GM12878 (cell line): ENCODE measurements around the gene GOLT1B. TPM values are rescaled to one million over a fixed set of nuclear protein-coding genes. Genes with fewer than 3 reads are reported as not detected.

Source experiments
- ATAC-seq: fragments of 200-7000 bp; cut with Tn5 transposase; 3 replicates; pipeline ENCODE4 v1.9.1; 2020; ENCODE audit warnings: mild to moderate bottlenecking, moderate library complexity
- BruUV-seq: library from RNA; stranded (reverse); fragments of 400-500 nt; replicated peaks from 2 replicates; lab custom pipeline; 2021; lab: Mats Ljungman, UMichigan
- CTCF ChIA-PET: fragments of 300-600 bp; sonication (Branson Sonifier 250); formaldehyde crosslinking; extraction: SDS; loops from one replicate; lab custom pipeline; 2021; ENCODE audit warnings: inconsistent platforms; lab: Yijun Ruan, JAX
- POLR2A ChIA-PET: fragments of 350-600 bp; formaldehyde crosslinking; extraction: SDS; loops from one replicate; lab custom pipeline; 2021; ENCODE audit warnings: inconsistent platforms; lab: Charles Lee
- RAD21 ChIA-PET: fragments of 300-600 bp; sonication (Branson Sonifier 250); formaldehyde crosslinking; loops from one replicate; lab custom pipeline; 2023; ENCODE audit warnings: antibody characterized with exemption; ENCODE audit not compliant: unreplicated experiment; lab: Charles Lee
- SMC1A ChIA-PET: fragments of 300-600 bp; sonication (Branson Sonifier 250); formaldehyde crosslinking; loops from one replicate; lab custom pipeline; 2023; ENCODE audit not compliant: unreplicated experiment, uncharacterized antibody; lab: Charles Lee
- DNase-seq: peaks from one replicate; pipeline ENCODE4 v3.0.0-alpha.2; 2011; ENCODE audit warnings: low read depth, low spot score
- FAIRE-seq: peaks from 3 replicates; lab custom pipeline; 2011; peaks lifted over from hg19 to GRCh38; lab: Jason Lieb, UNC
- H2AFZ ChIP-seq: 2 replicates; pipeline ENCODE4 v1.6.0; 2011; ENCODE audit warnings: low read depth, low read length, control low read depth; ENCODE audit not compliant: control insufficient read depth
- H3K27ac ChIP-seq: 2 replicates; pipeline ENCODE4 v1.5.1; 2011; ENCODE audit warnings: control low read depth; ENCODE audit not compliant: control insufficient read depth, insufficient read depth
- H3K27me3 ChIP-seq, 2 experiments: replicated peaks in 1 of 2; 2 replicates each; pipeline versions ENCODE4 v1.6.0 to v1.6.1; 2011; ENCODE audit warnings: low read length in 1 of 2; ENCODE audit not compliant: control insufficient read depth in 2 of 2, insufficient read depth in 2 of 2
- H3K36me3 ChIP-seq, 2 experiments: 2 replicates each; pipeline ENCODE4 v1.5.1; 2011; ENCODE audit warnings: low read length in 1 of 2; ENCODE audit not compliant: control insufficient read depth in 2 of 2, insufficient read depth in 2 of 2
- H3K4me1 ChIP-seq: 2 replicates; pipeline ENCODE4 v1.6.1; 2011; ENCODE audit warnings: mild to moderate bottlenecking, low read length, moderate library complexity, mixed read lengths; ENCODE audit not compliant: control insufficient read depth, insufficient read depth
- H3K4me2 ChIP-seq: 2 replicates; pipeline ENCODE4 v1.6.0; 2011; ENCODE audit warnings: control low read depth; ENCODE audit not compliant: control insufficient read depth, insufficient read depth
- H3K4me3 ChIP-seq: fragments of 200-600 bp; sonication (generic); 2 replicates; pipeline ENCODE4 v1.5.1; 2016
- H3K79me2 ChIP-seq: 2 replicates; pipeline ENCODE4 v1.6.0; 2011; ENCODE audit warnings: low read length; ENCODE audit not compliant: control insufficient read depth, insufficient read depth
- H3K9ac ChIP-seq: 2 replicates; pipeline ENCODE4 v1.8.0; 2011; ENCODE audit warnings: low read length, control low read depth, mixed read lengths; ENCODE audit not compliant: control insufficient read depth, insufficient read depth
- H3K9me3 ChIP-seq: replicated peaks from 3 replicates; pipeline ENCODE4 v1.5.1; 2011; ENCODE audit warnings: mild to moderate bottlenecking, low read length; ENCODE audit not compliant: control insufficient read depth, insufficient read depth
- H4K20me1 ChIP-seq: 2 replicates; pipeline ENCODE4 v1.6.0; 2011; ENCODE audit not compliant: control insufficient read depth, insufficient read depth
- BHLHE40 ChIP-seq, 2 experiments: fragments of 450-650 bp in 1 of 2; IDR thresholded peaks; 2 replicates each; pipeline ENCODE4 v1.6.1; 2011 to 2017; ENCODE audit warnings: low read depth in 2 of 2, borderline replicate concordance in 1 of 2, improper control_type of control experiment in 1 of 2, low read length in 1 of 2, mild to moderate bottlenecking in 1 of 2
- DPF2 ChIP-seq: fragments of 450-650 bp; IDR thresholded peaks from 2 replicates; pipeline ENCODE4 v1.6.1; 2017; ENCODE audit warnings: mild to moderate bottlenecking
- EED ChIP-seq: sonication (generic); IDR thresholded peaks from 2 replicates; pipeline ENCODE4 v1.6.1; 2016; ENCODE audit warnings: antibody characterized with exemption, low read depth
- HDAC6 ChIP-seq: fragments of 200-600 bp; sonication (generic); IDR thresholded peaks from one replicate; pipeline ENCODE4 v1.8.0; 2017; ENCODE audit warnings: antibody characterized with exemption; ENCODE audit not compliant: unreplicated experiment
- NBN ChIP-seq: fragments of 450-650 bp; IDR thresholded peaks from 2 replicates; pipeline ENCODE4 v1.6.1; 2016
- NFYB ChIP-seq: IDR thresholded peaks from 2 replicates; pipeline ENCODE4 v1.6.1; 2011; ENCODE audit warnings: low read depth, mild to moderate bottlenecking, low read length, improper control_type of control experiment, moderate library complexity; ENCODE audit not compliant: insufficient read depth
- PKNOX1 ChIP-seq: fragments of 450-650 bp; IDR thresholded peaks from 2 replicates; pipeline ENCODE4 v1.6.1; 2016; ENCODE audit warnings: mild to moderate bottlenecking
- SMAD1 ChIP-seq: fragments of 450-650 bp; IDR thresholded peaks from 2 replicates; pipeline ENCODE4 v1.6.1; 2018; ENCODE audit warnings: mild to moderate bottlenecking, low read depth; ENCODE audit not compliant: partially characterized antibody
- ZBED1 ChIP-seq: IDR thresholded peaks from 2 replicates; pipeline ENCODE4 v1.6.1; 2016; ENCODE audit warnings: borderline replicate concordance
- WGBS: methylation state at CpG from one replicate; pipeline ENCODE4 v1.1.6; 2016; ENCODE audit warnings: low lambda C conversion rate; ENCODE audit not compliant: insufficient replicate concordance, insufficient coverage; ENCODE audit errors: missing lambda C conversion rate; 5-methylcytosine and 5-hydroxymethylcytosine counted together
- in situ Hi-C: fragments of 300-500 bp; cut with MboI; formaldehyde crosslinking; loops from 9 replicates; pipeline ENCODE4 v1.14.3; 2018; ENCODE audit warnings: mixed read lengths
- intact Hi-C: fragments of 100-400 bp; cut with micrococcal nuclease; formaldehyde crosslinking; loops from one replicate; pipeline ENCODE4 v1.14.2; 2022; ENCODE audit not compliant: unreplicated experiment
- polyA plus RNA-seq, 11 experiments: library from polyadenylated mRNA; depleted of rRNA in 4 of 11; unstranded in 6 of 11; stranded (reverse) in 5 of 11; fragments of >200 nt; fragmentation: Nextera tagmentation in 4 of 11; fragmentation: Illumina TruSeq in 1 of 11; extraction: Ambion mirVana in 4 of 11; extraction: Trizol in 1 of 11; gene quantifications; 1 replicate in 1 of 11; 2 replicates in 10 of 11; pipeline versions ENCODE4 v1.2.1 to v1.2.3, GENCODE V29; 2011 to 2016; ENCODE audit warnings: inconsistent platforms in 2 of 11, missing spikeins in 2 of 11, low read depth in 1 of 11
- total RNA-seq, 4 experiments: library from RNA; depleted of rRNA in 3 of 4; stranded (reverse); fragments of >200 nt in 3 of 4; fragmentation: Illumina TruSeq in 1 of 4; extraction: Trizol in 1 of 4; gene quantifications; 2 replicates each; pipeline versions ENCODE4 v1.2.1 to v1.2.3, GENCODE V29; 2013 to 2021
- TF ChIP-seq, protein P1 (sequence below): IDR thresholded peaks from 2 replicates; pipeline ENCODE4 v1.6.1; 2012; ENCODE audit warnings: low read depth, low read length, improper control_type of control experiment

The GOLT1B gene
- total and polyA plus RNA-seq, 10 of the 15 experiments (the other 5 are each of a cell fraction or from before 2014, with no cell fraction given), result 18.3 to 77.4 (median 32.9) TPM

GRCh38 chr12:21500786-21501257 lies 767 bp upstream of the GOLT1B start:
- in situ Hi-C loops (loop anchor here (5.0 kb wide), 1 partner anchor 156 kb away; the partner anchor contains the start of gene LDHB), intact Hi-C loops (loop anchor here (5.0 kb wide), 2 partner anchors 64 to 156 kb away; partner anchors contain the start of genes LDHB and PYROXD1)
- no peaks in the 10 kb centered on the region for H3K9me3 ChIP-seq
- ChIA-PET SMC1A (interaction anchor here (0.6 to 1.4 kb wide), 2 partner anchors 18 to 178 kb away, joined by 3 read pairs; no protein-coding TSS in a partner anchor), POLR2A (interaction anchor here (1.2 to 1.9 kb wide), 3 partner anchors 10 to 546 kb away, joined by 3 to 12 read pairs (median 5); no protein-coding TSS in a partner anchor), RAD21 (interaction anchor here (1.0 to 1.1 kb wide), 2 partner anchors 9 to 22 kb away, joined by 5 read pairs; no protein-coding TSS in a partner anchor), CTCF (interaction anchor here (1.3 to 1.6 kb wide), 4 partner anchors 9 to 179 kb away, joined by 3 to 4 read pairs (median 3); no protein-coding TSS in a partner anchor)
- peak; percentile 2 for DNase-seq
- peaks cover 9% of the 10 kb centered on the region for H3K4me1 ChIP-seq
- BruUV-seq, result no TSS peak
- peak overlapping the region; percentile 61 for H3K4me2 ChIP-seq
- FAIRE-seq, result peak; percentile 61
- TF ChIP-seq EED (no peak), ZBED1 (0 out of 2 replicates have a peak, but pooled peaks have one; percentile 32), NFYB (peak; percentile 49; the same call in 1 of the 2 replicates), BHLHE40 (IDR thresholded peaks at IDR 0.05; ENCODE audit: borderline replicate concordance in 1 of 2, low read depth in 2 of 2, low read length in 1 of 2) (0 out of 4 replicates have a peak, but pooled peaks have one; percentile 12 to 37), HDAC6 (no peak), PKNOX1 (peak; percentile 56; the same call in 1 of the 2 replicates), SMAD1 (no peak), NBN (no peak), DPF2 (0 out of 2 replicates have a peak, but pooled peaks have one; percentile 9)
- TF ChIP-seq, protein P1, sequence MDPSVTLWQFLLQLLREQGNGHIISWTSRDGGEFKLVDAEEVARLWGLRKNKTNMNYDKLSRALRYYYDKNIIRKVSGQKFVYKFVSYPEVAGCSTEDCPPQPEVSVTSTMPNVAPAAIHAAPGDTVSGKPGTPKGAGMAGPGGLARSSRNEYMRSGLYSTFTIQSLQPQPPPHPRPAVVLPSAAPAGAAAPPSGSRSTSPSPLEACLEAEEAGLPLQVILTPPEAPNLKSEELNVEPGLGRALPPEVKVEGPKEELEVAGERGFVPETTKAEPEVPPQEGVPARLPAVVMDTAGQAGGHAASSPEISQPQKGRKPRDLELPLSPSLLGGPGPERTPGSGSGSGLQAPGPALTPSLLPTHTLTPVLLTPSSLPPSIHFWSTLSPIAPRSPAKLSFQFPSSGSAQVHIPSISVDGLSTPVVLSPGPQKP, result no peak
- peak; percentile 3; the same call in 2 of the 3 replicates for ATAC-seq
- no peaks in the 10 kb centered on the region for H4K20me1 ChIP-seq
- WGBS, result 3% methylated on average over 8 of the region's 8 CpGs
- peaks cover 0 to 20% of the 10 kb centered on the region in 2 experiments; a peak in 3 of 4 replicates for H3K36me3 ChIP-seq
- H3K79me2 ChIP-seq, result peaks cover 65% of the 10 kb centered on the region
- H3K27me3 ChIP-seq, result no peaks in the 10 kb centered on the region
- H3K27ac ChIP-seq, result peak overlapping the region; percentile 64
- peak overlapping the region; percentile 99 for H3K9ac ChIP-seq
- peak overlapping the region; percentile 94 for H3K4me3 ChIP-seq
- peak overlapping the region; percentile 92 for H2AFZ ChIP-seq
